Measurements from ENCODE around the gene GYPB. TPM values are rescaled to one million over a fixed set of nuclear protein-coding genes. Genes with fewer than 3 reads are reported as not detected.
"Not testable (repeated sequence)": the region's sequence is repeated elsewhere in the genome, so short reads cannot be mapped to it uniquely, and the experiment has no call there.

Gene GYPB
- 5.3 TPM for total RNA-seq

- DNase-seq (ENCODE audit: low spot score); intact Hi-C loops (cut with DNase I); ATAC-seq: not testable (repeated sequence)
Observed at GRCh38 chr4:144019277-144019676, at the start of gene GYPB. Gene GYPB (minus strand): TSS chr4:144019380. CDS start chr4:144019287, 93 bp downstream.

DNA sequence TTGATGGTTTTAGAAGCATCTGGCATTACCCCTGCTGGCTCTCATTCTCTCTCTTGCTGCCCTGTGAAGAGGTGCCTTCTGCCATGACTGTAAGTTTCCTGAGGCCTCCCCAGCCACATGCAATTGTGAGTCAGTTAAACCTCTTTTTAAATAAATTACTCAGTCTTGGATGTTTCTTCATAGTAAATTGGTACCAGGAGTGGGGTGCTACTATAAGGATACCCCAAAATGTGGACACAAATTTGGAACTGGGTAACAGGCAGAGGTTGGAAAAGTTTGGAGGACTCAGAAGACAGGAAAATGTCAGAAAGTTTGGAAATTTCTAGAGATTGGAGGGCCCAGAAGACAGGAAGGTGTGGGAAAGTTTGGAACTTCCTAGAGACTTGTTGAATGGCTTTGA, 42.4 kb upstream of the GYPB start:
- intact Hi-C loops (cut with DNase I); DNase-seq (ENCODE audit: low spot score); ATAC-seq: not testable (repeated sequence)

- DNase-seq (ENCODE audit: low spot score); ATAC-seq; intact Hi-C loops (cut with DNase I): not testable (repeated sequence)
Observed at GRCh38 chr4:144060234-144060859, 41.2 kb upstream of the GYPB start.

DNA sequence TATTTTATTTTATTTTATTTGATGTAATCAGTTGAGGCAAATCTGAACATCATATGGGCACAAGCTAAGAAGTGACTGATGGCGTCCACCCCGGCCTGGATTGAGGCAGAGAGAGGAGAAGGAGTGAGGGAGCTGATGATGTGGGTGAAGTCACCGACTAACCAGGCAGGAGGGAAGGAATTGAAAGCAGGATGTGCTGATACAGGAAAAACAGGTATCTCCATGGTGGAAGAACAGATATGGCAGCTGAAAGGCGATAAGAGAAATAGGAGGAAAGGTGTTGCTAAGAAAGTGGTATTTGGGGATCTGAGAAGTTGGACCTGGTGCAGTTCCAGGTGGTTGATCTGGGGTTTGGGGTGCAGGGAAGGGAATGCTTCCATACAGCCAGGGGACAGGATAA, 37.6 kb upstream of the GYPB start:
- intact Hi-C loops (cut with DNase I): no loop called here
- ATAC-seq: no peak
- no peak for DNase-seq (ENCODE audit: low spot score)

GRCh38 chr4:144055336-144055735, 36.2 kb upstream of the GYPB start:
- ATAC-seq; intact Hi-C loops (cut with DNase I); DNase-seq (ENCODE audit: low spot score): not testable (repeated sequence)

GRCh38 chr4:144051494-144051893, 32.3 kb upstream of the GYPB start:
- DNase-seq (ENCODE audit: low spot score); intact Hi-C loops (cut with DNase I); ATAC-seq: not testable (repeated sequence)

- intact Hi-C loops (cut with DNase I); ATAC-seq; DNase-seq (ENCODE audit: low spot score): not testable (repeated sequence)
Observed at GRCh38 chr4:144050631-144051030, 31.5 kb upstream of the GYPB start.

DNA sequence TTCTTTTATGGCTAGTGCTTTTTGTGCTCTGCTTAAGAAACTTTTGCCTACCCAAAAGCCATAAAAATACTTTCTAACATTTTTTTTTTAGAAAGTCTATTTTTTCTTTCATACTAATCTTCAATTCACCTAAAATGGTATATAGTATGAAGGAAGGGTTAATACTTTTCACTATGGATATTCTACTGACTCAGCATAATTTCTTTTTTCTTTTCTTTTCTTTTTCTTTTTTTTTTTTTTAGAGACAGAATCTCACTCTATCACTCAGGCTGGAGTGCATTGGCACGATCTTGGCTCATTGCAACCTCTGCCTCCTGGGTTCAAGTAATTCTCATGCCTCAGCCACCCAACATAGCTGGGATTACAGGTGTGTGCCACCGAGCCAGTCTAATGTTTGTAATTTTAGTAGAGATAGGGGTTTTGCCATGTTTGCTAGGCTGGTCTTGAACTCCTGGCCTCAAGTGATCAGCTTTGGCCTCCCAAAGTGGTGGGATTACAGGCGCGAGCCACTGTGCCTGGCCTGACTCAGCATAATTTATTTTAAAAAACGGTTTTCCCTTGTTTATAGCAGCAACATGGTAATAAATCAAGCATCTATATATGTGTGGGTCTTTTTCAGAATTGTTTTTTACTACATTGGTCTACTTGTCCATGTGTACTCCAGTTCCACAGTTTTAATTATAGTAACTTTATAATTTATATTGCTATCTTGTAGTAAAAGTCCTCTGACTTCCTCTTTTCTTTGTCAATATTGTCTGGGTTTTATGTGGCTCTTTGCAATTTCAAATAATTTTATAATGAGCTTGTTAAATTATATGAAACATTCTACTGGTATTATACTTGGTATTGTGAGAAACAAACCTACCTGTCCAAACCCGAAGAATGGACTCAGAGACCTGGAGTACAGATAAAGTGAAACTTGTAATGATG, 30.6 kb upstream of the GYPB start:
- intact Hi-C loops (cut with DNase I); DNase-seq (ENCODE audit: low spot score); ATAC-seq: not testable (repeated sequence)

- ATAC-seq; intact Hi-C loops (cut with DNase I); DNase-seq (ENCODE audit: low spot score): not testable (repeated sequence)
Observed at GRCh38 chr4:144044936-144045335, 25.8 kb upstream of the GYPB start.

DNA sequence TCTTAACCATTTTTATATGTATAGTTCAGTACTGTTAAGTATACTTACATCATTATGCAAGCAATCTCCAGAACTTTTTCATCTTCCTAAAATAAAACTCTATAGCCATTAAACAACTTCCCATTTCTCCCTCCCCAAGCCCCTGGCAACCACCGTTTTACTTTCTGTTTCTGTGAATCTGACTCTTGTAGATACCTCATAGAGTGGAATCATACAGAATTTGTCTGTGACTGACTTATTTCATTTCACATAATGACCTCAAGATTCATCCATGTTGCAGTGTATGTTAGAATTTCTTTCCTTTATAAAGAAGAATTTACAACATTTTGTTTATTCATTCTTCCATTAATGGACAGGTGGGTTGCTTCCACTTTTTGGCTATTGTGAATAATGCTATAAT, 13.4 kb upstream of the GYPB start:
- intact Hi-C loops (cut with DNase I); ATAC-seq; DNase-seq (ENCODE audit: low spot score): not testable (repeated sequence)

DNA sequence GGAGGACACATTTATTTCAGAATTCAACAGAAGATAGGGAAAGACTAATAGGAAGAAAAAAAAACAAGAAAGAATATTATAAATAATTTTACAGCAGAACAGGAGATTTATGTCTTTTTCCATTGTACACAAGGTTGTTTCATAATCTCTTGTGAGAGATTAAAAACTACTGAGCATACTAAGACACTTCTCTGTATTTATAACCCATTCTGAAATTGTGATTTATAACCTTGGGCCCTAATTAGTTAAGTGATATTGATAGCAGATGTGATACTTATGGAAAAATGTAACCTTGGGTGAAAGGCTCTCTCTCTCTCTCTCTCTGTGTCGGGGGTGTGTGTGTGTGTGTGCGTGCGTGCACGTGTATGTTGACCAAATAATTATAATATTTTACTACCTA, 12.7 kb upstream of the GYPB start:
- intact Hi-C loops (cut with DNase I); ATAC-seq; DNase-seq (ENCODE audit: low spot score): not testable (repeated sequence)

- intact Hi-C loops (cut with DNase I); ATAC-seq; DNase-seq (ENCODE audit: low spot score): not testable (repeated sequence)
Observed at GRCh38 chr4:144031369-144031768, 12.2 kb upstream of the GYPB start.

DNA sequence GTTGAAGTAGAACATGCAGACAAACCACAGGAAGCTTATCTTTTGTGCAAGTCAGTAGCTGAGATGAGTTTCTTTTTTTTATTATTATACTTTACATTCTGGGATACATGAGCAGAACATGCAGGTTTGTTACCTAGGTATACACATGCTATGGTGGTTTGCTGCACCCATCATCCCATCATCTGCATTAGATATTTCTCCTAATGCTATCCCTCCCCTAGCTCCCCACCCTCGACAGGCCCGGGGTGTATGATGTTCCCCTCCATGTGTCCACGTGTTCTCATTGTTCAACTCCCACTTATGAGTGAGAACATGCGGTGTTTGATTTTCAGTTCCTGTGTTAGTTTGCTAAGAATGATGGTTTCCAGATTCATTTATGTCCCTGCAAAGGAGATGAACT, 11.5 kb upstream of the GYPB start:
- DNase-seq (ENCODE audit: low spot score); ATAC-seq; intact Hi-C loops (cut with DNase I): not testable (repeated sequence)

GRCh38 chr4:144026682-144027081, 7.5 kb upstream of the GYPB start:
- DNase-seq (ENCODE audit: low spot score); ATAC-seq; intact Hi-C loops (cut with DNase I): not testable (repeated sequence)

GRCh38 chr4:144024399-144025053, 5.3 kb upstream of the GYPB start:
- DNase-seq (ENCODE audit: low spot score); ATAC-seq; intact Hi-C loops (cut with DNase I): not testable (repeated sequence)

DNA sequence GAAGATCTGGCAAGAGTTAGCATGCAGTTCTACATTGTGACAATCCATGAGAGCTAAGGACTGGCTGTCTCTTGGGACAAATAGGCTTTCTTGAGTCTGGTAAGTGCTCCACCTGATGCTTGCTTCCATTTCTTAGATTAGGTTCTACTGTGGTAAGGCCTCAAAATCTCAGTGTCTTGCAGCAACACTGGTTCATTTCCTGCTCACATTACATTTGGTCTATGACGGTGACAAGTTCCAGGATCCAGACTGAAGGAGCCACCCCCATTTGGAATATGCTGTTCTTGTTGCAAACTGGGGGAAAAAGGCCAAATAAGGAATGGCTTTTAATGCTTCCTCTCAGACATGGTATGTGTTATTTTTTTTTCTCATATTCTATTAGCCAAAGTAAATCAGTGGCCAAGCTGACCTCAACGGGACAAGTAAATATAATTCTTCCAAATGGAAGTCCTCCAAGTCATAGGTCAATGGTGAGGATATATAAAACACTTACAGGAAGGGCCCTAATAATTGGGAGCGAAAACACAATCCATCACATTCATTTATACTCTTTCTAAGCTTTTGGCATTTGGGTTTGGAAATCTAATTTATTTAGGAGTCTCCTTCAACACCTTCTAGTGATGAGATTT, 3.7 kb upstream of the GYPB start:
- DNase-seq (ENCODE audit: low spot score); intact Hi-C loops (cut with DNase I); ATAC-seq: not testable (repeated sequence)

DNA sequence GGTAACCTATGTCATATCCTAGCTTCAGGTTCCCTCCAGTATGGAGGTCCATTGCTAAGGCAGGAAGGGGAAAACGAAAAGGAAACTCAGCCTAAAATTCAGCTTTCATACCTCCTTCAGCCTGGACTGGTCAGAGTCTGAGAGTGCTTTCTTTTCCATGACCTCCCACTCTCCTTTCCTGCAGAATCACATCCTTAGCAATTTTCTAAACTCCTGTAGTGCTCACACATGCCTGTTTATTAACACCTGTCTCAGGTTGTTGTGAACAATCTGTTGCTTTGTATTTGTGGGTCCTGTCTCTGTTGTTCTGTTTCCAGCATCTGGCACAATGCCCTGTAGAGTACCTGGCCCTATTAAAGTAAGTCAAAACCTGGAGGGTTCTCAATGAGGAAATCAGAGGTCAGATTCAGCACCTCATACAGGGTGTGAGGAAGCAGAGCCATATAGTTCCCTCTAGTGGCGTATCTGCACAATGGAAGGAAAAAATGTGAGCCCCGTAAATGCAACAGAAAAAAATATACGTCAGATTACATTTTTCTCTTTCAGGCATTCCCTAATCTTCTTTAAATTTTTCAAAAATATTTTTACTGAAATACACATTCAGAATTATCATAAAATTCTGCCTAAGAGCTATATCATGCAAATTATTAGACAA, 2.3 kb upstream of the GYPB start:
- intact Hi-C loops (cut with DNase I): not testable (repeated sequence)

More for the DNA sequence above, 2.3 kb upstream of the GYPB start:
- ATAC-seq; DNase-seq (ENCODE audit: low spot score): not testable (repeated sequence)
